ENCODE results near the gene ADARB2.
"Not testable (repeated sequence)": the region's sequence is repeated elsewhere in the genome, so short reads cannot be mapped to it uniquely, and the experiment has no call there.

ADARB2 gene

GRCh38 chr10:1414893-1415292 lies 322.4 kb downstream of the ADARB2 start:
- no peak for DNase-seq

GRCh38 chr10:1414346-1414745 lies 323.0 kb downstream of the ADARB2 start:
- DNase-seq, result not testable (repeated sequence)

GRCh38 chr10:1413823-1414222 lies 323.5 kb downstream of the ADARB2 start:
- DNase-seq, result no peak

- DNase-seq, result no peak
Observed at GRCh38 chr10:1413256-1413655, 324.1 kb downstream of the ADARB2 start.

- no peak for DNase-seq
Observed at GRCh38 chr10:1412531-1413189, 324.7 kb downstream of the ADARB2 start.

GRCh38 chr10:1411956-1412355 lies 325.4 kb downstream of the ADARB2 start:
- DNase-seq, result no peak

- no peak for DNase-seq
Observed at GRCh38 chr10:1411451-1411850, 325.9 kb downstream of the ADARB2 start.

- no peak for DNase-seq
Observed at GRCh38 chr10:1410469-1411395, 326.6 kb downstream of the ADARB2 start.

- no peak for DNase-seq
Observed at GRCh38 chr10:1410032-1410431, 327.3 kb downstream of the ADARB2 start.

GRCh38 chr10:1409392-1409791 lies 327.9 kb downstream of the ADARB2 start:
- no peak for DNase-seq

GRCh38 chr10:1408651-1409367 lies 328.5 kb downstream of the ADARB2 start:
- DNase-seq, result no peak

GRCh38 chr10:1406967-1407945 lies 330.1 kb downstream of the ADARB2 start:
- DNase-seq, result no peak

- DNase-seq, result no peak
Observed at GRCh38 chr10:1406132-1406966, 331.0 kb downstream of the ADARB2 start.

- no peak for DNase-seq
Observed at GRCh38 chr10:1404323-1405260, 332.7 kb downstream of the ADARB2 start.

GRCh38 chr10:1403508-1404322 lies 333.6 kb downstream of the ADARB2 start:
- DNase-seq, result peak in 1 of 2 experiments; percentile 3

- DNase-seq, result no peak
Observed at GRCh38 chr10:1402816-1403507, 334.4 kb downstream of the ADARB2 start.

- no peak for DNase-seq
Observed at GRCh38 chr10:1402016-1402770, 335.1 kb downstream of the ADARB2 start.

Data from NCI-H524 (cell line).